Fibroblast of lung (primary cell): ENCODE results near the gene ZNF503. TPM values are rescaled to one million over a fixed set of nuclear protein-coding genes. Genes with fewer than 3 reads are reported as not detected.

Experiments used
- DNase-seq, 2 donors: peaks; one replicate each; pipeline versions ENCODE4 v3.0.0 to v3.0.0-alpha.2; 2010; ENCODE audit warnings: low read depth in 2 of 2
- H2AFZ ChIP-seq: 2 replicates; pipeline ENCODE4 v1.5.1; 2012; ENCODE audit warnings: low read length, control low read depth, inconsistent platforms
- H3K27ac ChIP-seq: 2 replicates; pipeline ENCODE4 v1.5.1; 2011; ENCODE audit warnings: low read length, control low read depth; ENCODE audit not compliant: insufficient read depth
- H3K27me3 ChIP-seq: 2 replicates; pipeline ENCODE4 v1.5.1; 2011; ENCODE audit warnings: mild to moderate bottlenecking, low read length; ENCODE audit not compliant: control insufficient read depth, insufficient read depth
- H3K36me3 ChIP-seq: 2 replicates; pipeline ENCODE4 v1.5.1; 2011; ENCODE audit warnings: low read length; ENCODE audit not compliant: control insufficient read depth, insufficient read depth
- H3K4me1 ChIP-seq: 2 replicates; pipeline ENCODE4 v1.5.1; 2011; ENCODE audit warnings: low read length; ENCODE audit not compliant: control insufficient read depth, insufficient read depth; ENCODE audit errors: extremely low read depth
- H3K4me2 ChIP-seq: 2 replicates; pipeline ENCODE4 v1.5.1; 2011; ENCODE audit warnings: low read length, control low read depth; ENCODE audit not compliant: insufficient read depth; ENCODE audit errors: extremely low read depth
- H3K4me3 ChIP-seq, 4 experiments: fragments of 200-600 bp in 1 of 4; sonication (generic) in 1 of 4; replicated peaks in 1 of 4; 2 replicates each; pipeline ENCODE4 v1.5.1; 2011 to 2016; ENCODE audit warnings: low read length in 4 of 4, low read depth in 3 of 4, mild to moderate bottlenecking in 3 of 4, control low read depth in 2 of 4, inconsistent platforms in 1 of 4, mixed read lengths in 1 of 4; ENCODE audit not compliant: insufficient read depth in 1 of 4; ENCODE audit errors: control extremely low read depth in 1 of 4
- H3K79me2 ChIP-seq: 2 replicates; pipeline ENCODE4 v1.5.1; 2012; ENCODE audit warnings: mild to moderate bottlenecking, low read length, inconsistent platforms; ENCODE audit not compliant: control insufficient read depth, insufficient read depth
- H3K9ac ChIP-seq: 2 replicates; pipeline ENCODE4 v1.5.1; 2011; ENCODE audit warnings: mild to moderate bottlenecking, low read length, control low read depth; ENCODE audit not compliant: insufficient read depth
- H3K9me3 ChIP-seq: 2 replicates; pipeline ENCODE4 v1.5.1; 2012; ENCODE audit warnings: low read depth, low read length; ENCODE audit not compliant: control insufficient read depth, insufficient read depth
- H4K20me1 ChIP-seq: 2 replicates; pipeline ENCODE4 v1.5.1; 2011; ENCODE audit warnings: low read length; ENCODE audit not compliant: control insufficient read depth, insufficient read depth; ENCODE audit errors: extremely low read depth
- CTCF ChIP-seq, 2 donors: IDR thresholded peaks in 1 of 2; conservative IDR thresholded peaks in 1 of 2; 1 replicate in 1 of 2; 2 replicates in 1 of 2; pipeline ENCODE4 v1.5.1; 2011 to 2012; ENCODE audit warnings: low read length in 2 of 2, control low read depth in 1 of 2, inconsistent platforms in 1 of 2, low read depth in 1 of 2, mild to moderate bottlenecking in 1 of 2
- EZH2 ChIP-seq: IDR thresholded peaks from 2 replicates; pipeline ENCODE4 v1.5.1; 2012; ENCODE audit warnings: low read length, control low read depth, mild to moderate bottlenecking; ENCODE audit errors: missing control alignments
- polyA plus RNA-seq, 2 donors: library from polyadenylated mRNA; depleted of rRNA in 1 of 2; stranded (reverse) in 1 of 2; unstranded in 1 of 2; fragments of >200 nt; gene quantifications; 2 replicates each; pipeline ENCODE4 v1.2.1, GENCODE V29; 2011 to 2012; ENCODE audit warnings: missing spikeins in 1 of 2
- total RNA-seq: library from RNA; depleted of rRNA; stranded (reverse); fragments of >200 nt; gene quantifications from 2 replicates; pipeline ENCODE4 v1.2.1, GENCODE V29; 2014

ZNF503 gene
- total and polyA plus RNA-seq, 2 donors (not counting 1 experiment from before 2014, with no cell fraction given), result 4.9 to 7.1 TPM

- H3K9ac ChIP-seq, result no peak overlapping the region
- TF ChIP-seq EZH2 (no peak), CTCF (conservative IDR thresholded peaks at IDR 0.05 in 1 of 2, IDR thresholded peaks at IDR 0.05 in 1 of 2; ENCODE audit: low read depth in 1 of 2, low read length in 2 of 2) (no peak)
- H3K27me3 ChIP-seq, result peaks cover 3% of the 10 kb centered on the region
- no peaks in the 10 kb centered on the region for H3K36me3 ChIP-seq
- H3K4me1 ChIP-seq, result peaks cover 2% of the 10 kb centered on the region
- no peak overlapping the region for H2AFZ ChIP-seq
- H4K20me1 ChIP-seq, result no peaks in the 10 kb centered on the region
- no peak overlapping the region for H3K4me2 ChIP-seq
- H3K27ac ChIP-seq, result no peak overlapping the region
- DNase-seq, result no peak
- no peaks in the 10 kb centered on the region for H3K9me3 ChIP-seq
- H3K79me2 ChIP-seq, result no peaks in the 10 kb centered on the region
- H3K4me3 ChIP-seq, result no peak overlapping the region
Observed at GRCh38 chr10:75435291-75435690, 33.7 kb upstream of the ZNF503 start.

GRCh38 chr10:75434291-75434690 is 32.7 kb upstream of the ZNF503 start:
- Histone ChIP-seq H3K4me1 (peaks cover 5% of the 10 kb centered on the region), H3K4me3 (no peak overlapping the region), H3K27ac (no peak overlapping the region), H3K79me2 (no peaks in the 10 kb centered on the region), H3K9ac (no peak overlapping the region), H3K36me3 (no peaks in the 10 kb centered on the region), H3K9me3 (no peaks in the 10 kb centered on the region), H3K4me2 (no peak overlapping the region), H3K27me3 (peaks cover 3% of the 10 kb centered on the region), H4K20me1 (no peaks in the 10 kb centered on the region), H2AFZ (no peak overlapping the region)
- TF ChIP-seq EZH2 (no peak), CTCF (conservative IDR thresholded peaks at IDR 0.05 in 1 of 2, IDR thresholded peaks at IDR 0.05 in 1 of 2; ENCODE audit: low read depth in 1 of 2, low read length in 2 of 2) (no peak)
- DNase-seq, result no peak

GRCh38 chr10:75433216-75433615 is 31.7 kb upstream of the ZNF503 start:
- Histone ChIP-seq H3K4me2 (no peak overlapping the region), H3K9me3 (no peaks in the 10 kb centered on the region), H3K27me3 (peaks cover 3% of the 10 kb centered on the region), H2AFZ (no peak overlapping the region), H3K79me2 (no peaks in the 10 kb centered on the region), H3K27ac (no peak overlapping the region), H3K4me1 (peaks cover 5% of the 10 kb centered on the region), H3K36me3 (no peaks in the 10 kb centered on the region), H3K9ac (no peak overlapping the region), H4K20me1 (no peaks in the 10 kb centered on the region), H3K4me3 (no peak overlapping the region)
- TF ChIP-seq CTCF (conservative IDR thresholded peaks at IDR 0.05 in 1 of 2, IDR thresholded peaks at IDR 0.05 in 1 of 2; ENCODE audit: low read depth in 1 of 2, low read length in 2 of 2), result no peak
- TF ChIP-seq EZH2, result no peak
- DNase-seq, result no peak
